DOHH2 (cell line): Measurements from ENCODE around the gene AKAP14.
"Not testable (repeated sequence)": the region's sequence is repeated elsewhere in the genome, so short reads cannot be mapped to it uniquely, and the experiment has no call there.

Source experiments
- H3F3A ChIP-seq: fragments of 200-600 bp; sonication (generic), shearing (Covaris generic); 2 replicates; pipeline ENCODE4 v1.6.0; 2016; ENCODE audit warnings: antibody characterized with exemption, mild to moderate bottlenecking; ENCODE audit not compliant: control insufficient read depth, insufficient read depth
- H3K27ac ChIP-seq: fragments of 200-600 bp; sonication (generic); 2 replicates; pipeline ENCODE4 v1.5.1; 2014; ENCODE audit warnings: low read depth, mild to moderate bottlenecking, low read length, moderate library complexity
- H3K27me3 ChIP-seq: fragments of 200-600 bp; sonication (generic); 2 replicates; pipeline ENCODE4 v1.6.1; 2014; ENCODE audit warnings: mild to moderate bottlenecking, low read length, mixed read lengths; ENCODE audit not compliant: control insufficient read depth
- H3K36me3 ChIP-seq: fragments of 200-600 bp; sonication (generic); 2 replicates; pipeline ENCODE4 v1.6.1; 2014; ENCODE audit warnings: mild to moderate bottlenecking, low read length, moderate library complexity, mixed read lengths; ENCODE audit not compliant: control insufficient read depth
- H3K4me1 ChIP-seq: fragments of 200-600 bp; sonication (generic); 2 replicates; pipeline ENCODE4 v1.6.1; 2014; ENCODE audit warnings: mild to moderate bottlenecking, low read length, mixed read lengths; ENCODE audit not compliant: control insufficient read depth
- H3K4me2 ChIP-seq: fragments of 200-600 bp; sonication (generic); 2 replicates; pipeline ENCODE4 v1.6.0; 2014; ENCODE audit warnings: mild to moderate bottlenecking, low read length, moderate library complexity
- H3K4me3 ChIP-seq: fragments of 200-600 bp; sonication (generic); 2 replicates; pipeline ENCODE4 v1.5.1; 2014; ENCODE audit warnings: mild to moderate bottlenecking, low read length, mixed read lengths
- H3K79me2 ChIP-seq: fragments of 200-600 bp; sonication (generic); 2 replicates; pipeline ENCODE4 v1.6.1; 2014; ENCODE audit warnings: mild to moderate bottlenecking, low read length, mixed read lengths; ENCODE audit not compliant: control insufficient read depth
- H3K9me2 ChIP-seq: fragments of 200-600 bp; sonication (generic); replicated peaks from 2 replicates; pipeline ENCODE4 v1.6.1; 2014; ENCODE audit warnings: mild to moderate bottlenecking, low read length, mixed read lengths; ENCODE audit not compliant: control insufficient read depth
- H3K9me3 ChIP-seq: fragments of 200-600 bp; sonication (generic); 2 replicates; pipeline ENCODE4 v1.6.1; 2014; ENCODE audit warnings: antibody characterized with exemption, low read length, mixed read lengths; ENCODE audit not compliant: control insufficient read depth, insufficient read depth
- H4K20me1 ChIP-seq: fragments of 200-600 bp; sonication (generic); 2 replicates; pipeline ENCODE4 v1.6.0; 2014; ENCODE audit warnings: low read depth, mild to moderate bottlenecking, antibody characterized with exemption, low read length, moderate library complexity; ENCODE audit not compliant: control insufficient read depth, insufficient read depth
- CTCF ChIP-seq: fragments of 200-600 bp; sonication (generic); IDR thresholded peaks from one replicate; pipeline ENCODE4 v1.5.1; 2014; ENCODE audit warnings: antibody characterized with exemption, mild to moderate bottlenecking, low read depth, low read length; ENCODE audit not compliant: poor library complexity, severe bottlenecking
- EZH2phosphoT487 ChIP-seq: fragments of 200-600 bp; sonication (generic); IDR thresholded peaks from 2 replicates; pipeline ENCODE4 v1.6.1; 2017; ENCODE audit warnings: borderline replicate concordance, mild to moderate bottlenecking, antibody characterized with exemption, low read length, moderate library complexity, mixed read lengths

The AKAP14 gene

GRCh38 chrX:119960625-119961024 is 64.9 kb downstream of the AKAP14 start:
- H4K20me1 ChIP-seq: no peaks in the 10 kb centered on the region
- no peaks in the 10 kb centered on the region for H3K27me3 ChIP-seq
- H3K79me2 ChIP-seq: no peaks in the 10 kb centered on the region
- no peaks in the 10 kb centered on the region for H3K9me3 ChIP-seq
- no peaks in the 10 kb centered on the region for H3F3A ChIP-seq
- no peaks in the 10 kb centered on the region for H3K9me2 ChIP-seq
- no peak for TF ChIP-seq CTCF
- no peak for TF ChIP-seq EZH2phosphoT487
- no peak overlapping the region for H3K4me3 ChIP-seq
- H3K36me3 ChIP-seq: no peaks in the 10 kb centered on the region
- no peak overlapping the region for H3K27ac ChIP-seq
- H3K4me2 ChIP-seq: no peak overlapping the region
- no peaks in the 10 kb centered on the region for H3K4me1 ChIP-seq

- not testable (repeated sequence) for H4K20me1 ChIP-seq, H3K4me1 ChIP-seq
These were observed 71.1 kb downstream of the AKAP14 start for GRCh38 chrX:119966837-119967236.

More at GRCh38 chrX:119966837-119967236, 71.1 kb downstream of the AKAP14 start:
- not testable (repeated sequence) for H3K27ac ChIP-seq, H3K4me3 ChIP-seq, H3K27me3 ChIP-seq, H3F3A ChIP-seq, H3K79me2 ChIP-seq, H3K4me2 ChIP-seq, H3K9me2 ChIP-seq, H3K36me3 ChIP-seq, H3K9me3 ChIP-seq
